Body of pancreas (tissue), 4 donors: Measurements from ENCODE around the gene HSD17B14.
A peak's percentile ranks its signal among the peaks of the same experiment; 100 is the strongest.

Source experiments
- CTCF ChIP-seq, 7 experiments: fragments of 450-650 bp in 4 of 7; fragments of 200-600 bp in 3 of 7; sonication (generic) in 3 of 7; IDR thresholded peaks; one replicate each; pipeline ENCODE4 v1.5.1; 2016 to 2019; ENCODE audit warnings: antibody characterized with exemption in 7 of 7
- POLR2A ChIP-seq, 3 donors: fragments of 450-650 bp; IDR thresholded peaks; one replicate each; pipeline ENCODE4 v1.6.1; 2016; ENCODE audit warnings: antibody characterized with exemption in 3 of 3, mild to moderate bottlenecking in 2 of 3

GRCh38 chr19:48813123-48813913, 23.0 kb downstream of the HSD17B14 start:
- no peak for TF ChIP-seq POLR2A (IDR thresholded peaks at IDR 0.05)
- peak in 2 of 7 experiments; percentile 21 to 24 for TF ChIP-seq CTCF (IDR thresholded peaks at IDR 0.05)
